ENCODE measurements around the gene ATP6V1A. TPM values are rescaled to one million over a fixed set of nuclear protein-coding genes. Genes with fewer than 3 reads are reported as not detected.

The ATP6V1A gene
- polyA plus RNA-seq, 1 donor from 2014 or later: 225 TPM

DNA sequence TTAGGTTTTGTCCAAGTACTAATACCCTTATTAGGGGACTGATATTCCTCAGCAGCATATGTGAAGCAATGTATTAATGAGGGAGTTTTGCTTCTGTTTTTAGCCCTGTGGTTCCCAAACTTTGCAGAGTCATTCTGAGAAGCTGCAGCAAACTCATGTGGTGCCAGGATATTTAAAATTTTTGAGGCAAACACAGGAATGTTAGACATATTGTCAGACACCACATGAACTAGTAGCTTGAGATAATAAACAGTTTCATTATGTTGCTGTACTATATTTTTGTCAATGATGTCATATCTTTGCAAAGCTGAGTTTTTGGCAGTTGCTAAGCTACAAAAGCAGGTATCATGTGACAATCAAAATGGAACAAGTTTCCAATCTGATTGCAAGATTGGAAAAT is 36.6 kb downstream of the ATP6V1A start:
- no peaks in the 10 kb centered on the region for H3K36me3 ChIP-seq (ENCODE audit: insufficient read depth, low read length)

DNA sequence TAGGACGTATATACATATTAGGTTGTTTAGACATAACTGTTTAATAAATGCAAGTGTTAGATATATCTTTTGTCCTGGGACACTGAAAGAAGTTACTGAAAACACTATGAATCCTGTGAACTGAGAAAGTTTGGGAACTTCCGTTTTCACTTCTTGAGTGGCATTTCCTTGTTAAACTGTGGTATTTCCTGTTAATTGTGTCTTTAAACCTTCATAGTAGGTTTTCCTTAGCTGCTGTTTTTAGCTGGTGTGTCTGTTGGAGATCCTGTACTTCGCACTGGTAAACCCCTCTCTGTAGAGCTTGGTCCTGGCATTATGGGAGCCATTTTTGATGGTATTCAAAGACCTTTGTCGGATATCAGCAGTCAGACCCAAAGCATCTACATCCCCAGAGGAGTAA is 37.1 kb downstream of the ATP6V1A start:
- Histone ChIP-seq H3K27me3 (ENCODE audit: insufficient read depth, low read depth, low read length) (no peaks in the 10 kb centered on the region), H3K9me2 (ENCODE audit: insufficient read depth, low read length) (no peaks in the 10 kb centered on the region), H3K4me2 (ENCODE audit: low read length) (no peak overlapping the region), H3K9ac (ENCODE audit: low read length) (no peak overlapping the region), H3K79me2 (replicated peaks; ENCODE audit: insufficient read depth, low read length) (no peaks in the 10 kb centered on the region), H4K20me1 (ENCODE audit: insufficient read depth) (no peaks in the 10 kb centered on the region), H3F3A (ENCODE audit: insufficient read depth, low read length, poor library complexity, severe bottlenecking) (no peaks in the 10 kb centered on the region), H2AFZ (ENCODE audit: low read depth, low read length) (no peak overlapping the region), H3K27ac (ENCODE audit: low read length) (no peak overlapping the region), H3K36me3 (ENCODE audit: insufficient read depth, low read length) (no peaks in the 10 kb centered on the region), H3K9me3 (ENCODE audit: low read length) (no peaks in the 10 kb centered on the region), H3K4me3 (ENCODE audit: low read length) (no peak overlapping the region)
- TF ChIP-seq MXI1 (conservative IDR thresholded peaks at IDR 0.05; ENCODE audit: poor library complexity, severe bottlenecking) (no peak), SMC3 (conservative IDR thresholded peaks at IDR 0.05; ENCODE audit: poor library complexity) (no peak)

More for the DNA sequence above, 36.6 kb downstream of the ATP6V1A start:
- Histone ChIP-seq H3K27ac (ENCODE audit: low read length) (no peak overlapping the region), H3K9me2 (ENCODE audit: insufficient read depth, low read length) (no peaks in the 10 kb centered on the region), H3K4me2 (ENCODE audit: low read length) (no peak overlapping the region), H3K9ac (ENCODE audit: low read length) (no peak overlapping the region), H3K9me3 (ENCODE audit: low read length) (no peaks in the 10 kb centered on the region), H2AFZ (ENCODE audit: low read depth, low read length) (no peak overlapping the region), H4K20me1 (ENCODE audit: insufficient read depth) (no peaks in the 10 kb centered on the region), H3F3A (ENCODE audit: insufficient read depth, low read length, poor library complexity, severe bottlenecking) (no peaks in the 10 kb centered on the region), H3K27me3 (ENCODE audit: insufficient read depth, low read depth, low read length) (no peaks in the 10 kb centered on the region), H3K4me3 (ENCODE audit: low read length) (no peak overlapping the region), H3K79me2 (replicated peaks; ENCODE audit: insufficient read depth, low read length) (no peaks in the 10 kb centered on the region)
- no peak for TF ChIP-seq EP300 (conservative IDR thresholded peaks at IDR 0.05; ENCODE audit: poor library complexity, severe bottlenecking)
- TF ChIP-seq SMC3 (conservative IDR thresholded peaks at IDR 0.05; ENCODE audit: poor library complexity): no peak

DNA sequence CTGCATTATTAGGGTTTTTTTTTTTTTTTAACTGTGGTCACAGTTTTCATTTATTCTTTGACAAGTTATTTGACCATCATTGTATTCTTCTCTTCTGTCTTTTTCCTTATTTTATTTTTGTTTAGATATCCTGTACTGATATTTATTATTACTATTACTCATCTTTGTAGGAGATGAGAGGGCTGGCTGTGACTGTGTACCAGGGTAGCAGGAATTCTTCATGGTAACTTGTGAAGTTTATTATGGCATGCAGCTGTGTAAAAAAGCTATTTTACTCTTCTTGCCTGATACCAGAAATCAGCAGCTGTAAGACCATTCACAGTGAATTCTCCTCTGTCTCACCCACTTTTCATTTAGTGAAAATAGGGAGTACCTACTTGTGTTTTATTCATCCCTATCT is 44.5 kb downstream of the ATP6V1A start:
- H4K20me1 ChIP-seq (ENCODE audit: insufficient read depth): no peaks in the 10 kb centered on the region
- no peak overlapping the region for H2AFZ ChIP-seq (ENCODE audit: low read depth, low read length)
- H3K4me3 ChIP-seq (ENCODE audit: low read length): no peak overlapping the region
- no peak overlapping the region for H3K27ac ChIP-seq (ENCODE audit: low read length)
- TF ChIP-seq EP300 (conservative IDR thresholded peaks at IDR 0.05; ENCODE audit: poor library complexity, severe bottlenecking) (no peak), CTCF (IDR thresholded peaks at IDR 0.05; ENCODE audit: poor library complexity, severe bottlenecking) (no peak), MXI1 (conservative IDR thresholded peaks at IDR 0.05; ENCODE audit: poor library complexity, severe bottlenecking) (no peak), EZH2 (IDR thresholded peaks at IDR 0.05; ENCODE audit: borderline replicate concordance, insufficient read depth, low read length, poor library complexity, severe bottlenecking) (no peak), SMC3 (conservative IDR thresholded peaks at IDR 0.05; ENCODE audit: poor library complexity) (no peak), RAD21 (conservative IDR thresholded peaks at IDR 0.05) (no peak), TAF1 (IDR thresholded peaks at IDR 0.05; ENCODE audit: low read depth) (no peak), POLR2AphosphoS5 (IDR thresholded peaks at IDR 0.05) (no peak)
- TF ChIP-seq, protein P1, sequence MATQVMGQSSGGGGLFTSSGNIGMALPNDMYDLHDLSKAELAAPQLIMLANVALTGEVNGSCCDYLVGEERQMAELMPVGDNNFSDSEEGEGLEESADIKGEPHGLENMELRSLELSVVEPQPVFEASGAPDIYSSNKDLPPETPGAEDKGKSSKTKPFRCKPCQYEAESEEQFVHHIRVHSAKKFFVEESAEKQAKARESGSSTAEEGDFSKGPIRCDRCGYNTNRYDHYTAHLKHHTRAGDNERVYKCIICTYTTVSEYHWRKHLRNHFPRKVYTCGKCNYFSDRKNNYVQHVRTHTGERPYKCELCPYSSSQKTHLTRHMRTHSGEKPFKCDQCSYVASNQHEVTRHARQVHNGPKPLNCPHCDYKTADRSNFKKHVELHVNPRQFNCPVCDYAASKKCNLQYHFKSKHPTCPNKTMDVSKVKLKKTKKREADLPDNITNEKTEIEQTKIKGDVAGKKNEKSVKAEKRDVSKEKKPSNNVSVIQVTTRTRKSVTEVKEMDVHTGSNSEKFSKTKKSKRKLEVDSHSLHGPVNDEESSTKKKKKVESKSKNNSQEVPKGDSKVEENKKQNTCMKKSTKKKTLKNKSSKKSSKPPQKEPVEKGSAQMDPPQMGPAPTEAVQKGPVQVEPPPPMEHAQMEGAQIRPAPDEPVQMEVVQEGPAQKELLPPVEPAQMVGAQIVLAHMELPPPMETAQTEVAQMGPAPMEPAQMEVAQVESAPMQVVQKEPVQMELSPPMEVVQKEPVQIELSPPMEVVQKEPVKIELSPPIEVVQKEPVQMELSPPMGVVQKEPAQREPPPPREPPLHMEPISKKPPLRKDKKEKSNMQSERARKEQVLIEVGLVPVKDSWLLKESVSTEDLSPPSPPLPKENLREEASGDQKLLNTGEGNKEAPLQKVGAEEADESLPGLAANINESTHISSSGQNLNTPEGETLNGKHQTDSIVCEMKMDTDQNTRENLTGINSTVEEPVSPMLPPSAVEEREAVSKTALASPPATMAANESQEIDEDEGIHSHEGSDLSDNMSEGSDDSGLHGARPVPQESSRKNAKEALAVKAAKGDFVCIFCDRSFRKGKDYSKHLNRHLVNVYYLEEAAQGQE (IDR thresholded peaks at IDR 0.05; ENCODE audit: borderline replicate concordance): no peak
- no peaks in the 10 kb centered on the region for H3K27me3 ChIP-seq (ENCODE audit: insufficient read depth, low read depth, low read length)
- no peaks in the 10 kb centered on the region for H3F3A ChIP-seq (ENCODE audit: insufficient read depth, low read length, poor library complexity, severe bottlenecking)
- H3K79me2 ChIP-seq (replicated peaks; ENCODE audit: insufficient read depth, low read length): no peaks in the 10 kb centered on the region
- no peaks in the 10 kb centered on the region for H3K9me2 ChIP-seq (ENCODE audit: insufficient read depth, low read length)
- no peak overlapping the region for H3K9ac ChIP-seq (ENCODE audit: low read length)
- no peak overlapping the region for H3K4me2 ChIP-seq (ENCODE audit: low read length)
- H3K36me3 ChIP-seq (ENCODE audit: insufficient read depth, low read length): no peaks in the 10 kb centered on the region
- H3K9me3 ChIP-seq (ENCODE audit: low read length): no peaks in the 10 kb centered on the region

Measured in neural cell (in vitro differentiated cells).